ENCODE results near the gene ZNF774.

DNA sequence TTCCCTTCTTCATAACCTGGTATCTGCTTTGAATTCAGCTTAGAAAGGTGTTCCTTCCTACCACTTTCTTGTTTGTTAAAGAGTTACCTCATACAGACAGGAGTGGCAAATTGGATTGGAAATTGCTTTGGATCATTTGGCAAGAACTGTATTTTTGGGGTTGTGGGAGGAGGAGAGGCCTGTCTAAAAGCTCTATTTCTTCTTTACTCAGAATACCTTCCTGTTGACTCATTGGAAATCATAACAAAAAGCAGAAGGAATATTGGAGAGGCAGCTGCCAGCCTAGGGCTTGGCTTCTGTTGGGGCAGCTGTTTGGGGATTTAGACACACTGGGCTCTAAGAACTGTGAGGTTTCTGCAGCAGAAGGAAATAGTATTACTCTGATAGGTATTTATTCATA, 50.1 kb downstream of the ZNF774 start:
- TF ChIP-seq, protein P1, sequence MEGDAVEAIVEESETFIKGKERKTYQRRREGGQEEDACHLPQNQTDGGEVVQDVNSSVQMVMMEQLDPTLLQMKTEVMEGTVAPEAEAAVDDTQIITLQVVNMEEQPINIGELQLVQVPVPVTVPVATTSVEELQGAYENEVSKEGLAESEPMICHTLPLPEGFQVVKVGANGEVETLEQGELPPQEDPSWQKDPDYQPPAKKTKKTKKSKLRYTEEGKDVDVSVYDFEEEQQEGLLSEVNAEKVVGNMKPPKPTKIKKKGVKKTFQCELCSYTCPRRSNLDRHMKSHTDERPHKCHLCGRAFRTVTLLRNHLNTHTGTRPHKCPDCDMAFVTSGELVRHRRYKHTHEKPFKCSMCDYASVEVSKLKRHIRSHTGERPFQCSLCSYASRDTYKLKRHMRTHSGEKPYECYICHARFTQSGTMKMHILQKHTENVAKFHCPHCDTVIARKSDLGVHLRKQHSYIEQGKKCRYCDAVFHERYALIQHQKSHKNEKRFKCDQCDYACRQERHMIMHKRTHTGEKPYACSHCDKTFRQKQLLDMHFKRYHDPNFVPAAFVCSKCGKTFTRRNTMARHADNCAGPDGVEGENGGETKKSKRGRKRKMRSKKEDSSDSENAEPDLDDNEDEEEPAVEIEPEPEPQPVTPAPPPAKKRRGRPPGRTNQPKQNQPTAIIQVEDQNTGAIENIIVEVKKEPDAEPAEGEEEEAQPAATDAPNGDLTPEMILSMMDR (IDR thresholded peaks at IDR 0.05; ENCODE audit: insufficient read depth, low read depth, low read length): no peak
- TF ChIP-seq EZH2 (IDR thresholded peaks at IDR 0.05; ENCODE audit: insufficient read depth, low read length): no peak

All from astrocyte (in vitro differentiated cells and primary cell).